GM12878 (cell line): ENCODE measurements around the gene TRIM39.

Experiments used
- EP300 ChIP-seq, 2 experiments: fragments of 150-350 bp in 1 of 2; IDR thresholded peaks; 2 replicates each; pipeline ENCODE4 v1.6.1; 2011 to 2012; ENCODE audit warnings: low read depth in 2 of 2, low read length in 2 of 2, borderline replicate concordance in 1 of 2, improper control_type of control experiment in 1 of 2, inconsistent platforms in 1 of 2; ENCODE audit not compliant: control insufficient read depth in 1 of 2
- EZH2 ChIP-seq: IDR thresholded peaks from 2 replicates; pipeline ENCODE4 v1.6.1; 2012; ENCODE audit warnings: low read depth, mild to moderate bottlenecking, control low read depth, inconsistent platforms, low read length, borderline replicate concordance; ENCODE audit not compliant: control insufficient read depth
- HDAC2 ChIP-seq: fragments of 200-600 bp; sonication (generic); IDR thresholded peaks from 2 replicates; pipeline ENCODE4 v1.6.1; 2017
- SUZ12 ChIP-seq: fragments of 200-600 bp; sonication (generic); IDR thresholded peaks from one replicate; pipeline ENCODE4 v1.6.1; 2018; ENCODE audit warnings: antibody characterized with exemption, mild to moderate bottlenecking; ENCODE audit not compliant: unreplicated experiment
- TF ChIP-seq, protein P1 (sequence below), 3 experiments: IDR thresholded peaks in 2 of 3; conservative IDR thresholded peaks in 1 of 3; 2 replicates each; pipeline ENCODE4 v1.5.1; 2011; ENCODE audit warnings: low read depth in 3 of 3, low read length in 3 of 3, mild to moderate bottlenecking in 3 of 3, control low read depth in 2 of 3, moderate library complexity in 2 of 3, inconsistent platforms in 1 of 3, mixed read lengths in 1 of 3; ENCODE audit not compliant: control insufficient read depth in 2 of 3, insufficient read depth in 1 of 3; ENCODE audit errors: extremely low read depth in 1 of 3
- TF ChIP-seq, protein P2 (sequence below): fragments of 450-650 bp; formaldehyde crosslinking; IDR thresholded peaks from 2 replicates; pipeline ENCODE4 v1.4.0; 2020; ENCODE audit warnings: mild to moderate bottlenecking, moderate library complexity
- TF ChIP-seq, protein P3 (sequence below): IDR thresholded peaks from 2 replicates; pipeline ENCODE4 v1.6.1; 2011; ENCODE audit warnings: borderline replicate concordance, low read depth, mild to moderate bottlenecking, moderate library complexity, low read length; ENCODE audit not compliant: insufficient read depth, poor library complexity, severe bottlenecking

DNA sequence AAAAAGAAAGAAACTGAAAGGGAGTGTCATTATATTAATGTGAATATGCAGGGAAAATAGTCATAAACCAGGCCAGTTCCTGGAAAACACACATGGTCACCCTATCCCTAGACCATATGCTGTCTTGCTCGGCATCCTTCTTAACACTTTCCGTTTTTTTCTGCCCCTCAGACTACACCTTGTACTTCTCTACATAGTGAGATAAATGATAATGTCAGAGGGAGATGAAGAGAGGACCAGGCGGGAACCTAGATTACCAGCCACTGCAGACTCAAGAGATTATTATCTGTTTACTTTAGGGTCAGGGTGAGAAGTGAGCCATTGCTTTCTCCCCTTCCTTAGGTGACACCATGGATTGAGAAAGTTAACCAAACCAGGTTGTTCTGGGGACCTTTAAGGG lies 14.5 kb downstream of the TRIM39 start:
- TF ChIP-seq, protein P1, sequence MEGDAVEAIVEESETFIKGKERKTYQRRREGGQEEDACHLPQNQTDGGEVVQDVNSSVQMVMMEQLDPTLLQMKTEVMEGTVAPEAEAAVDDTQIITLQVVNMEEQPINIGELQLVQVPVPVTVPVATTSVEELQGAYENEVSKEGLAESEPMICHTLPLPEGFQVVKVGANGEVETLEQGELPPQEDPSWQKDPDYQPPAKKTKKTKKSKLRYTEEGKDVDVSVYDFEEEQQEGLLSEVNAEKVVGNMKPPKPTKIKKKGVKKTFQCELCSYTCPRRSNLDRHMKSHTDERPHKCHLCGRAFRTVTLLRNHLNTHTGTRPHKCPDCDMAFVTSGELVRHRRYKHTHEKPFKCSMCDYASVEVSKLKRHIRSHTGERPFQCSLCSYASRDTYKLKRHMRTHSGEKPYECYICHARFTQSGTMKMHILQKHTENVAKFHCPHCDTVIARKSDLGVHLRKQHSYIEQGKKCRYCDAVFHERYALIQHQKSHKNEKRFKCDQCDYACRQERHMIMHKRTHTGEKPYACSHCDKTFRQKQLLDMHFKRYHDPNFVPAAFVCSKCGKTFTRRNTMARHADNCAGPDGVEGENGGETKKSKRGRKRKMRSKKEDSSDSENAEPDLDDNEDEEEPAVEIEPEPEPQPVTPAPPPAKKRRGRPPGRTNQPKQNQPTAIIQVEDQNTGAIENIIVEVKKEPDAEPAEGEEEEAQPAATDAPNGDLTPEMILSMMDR (IDR thresholded peaks at IDR 0.05 in 2 of 3, conservative IDR thresholded peaks at IDR 0.05 in 1 of 3; ENCODE audit: control insufficient read depth in 2 of 3, extremely low read depth in 1 of 3, insufficient read depth in 1 of 3, low read depth in 3 of 3, low read length in 3 of 3) = no peak
- no peak for TF ChIP-seq EP300 (IDR thresholded peaks at IDR 0.05; ENCODE audit: borderline replicate concordance in 1 of 2, control insufficient read depth in 1 of 2, low read depth in 2 of 2, low read length in 2 of 2)
- TF ChIP-seq SUZ12 = no peak
- TF ChIP-seq EZH2 = no peak
- no peak for TF ChIP-seq HDAC2
- TF ChIP-seq, protein P2, sequence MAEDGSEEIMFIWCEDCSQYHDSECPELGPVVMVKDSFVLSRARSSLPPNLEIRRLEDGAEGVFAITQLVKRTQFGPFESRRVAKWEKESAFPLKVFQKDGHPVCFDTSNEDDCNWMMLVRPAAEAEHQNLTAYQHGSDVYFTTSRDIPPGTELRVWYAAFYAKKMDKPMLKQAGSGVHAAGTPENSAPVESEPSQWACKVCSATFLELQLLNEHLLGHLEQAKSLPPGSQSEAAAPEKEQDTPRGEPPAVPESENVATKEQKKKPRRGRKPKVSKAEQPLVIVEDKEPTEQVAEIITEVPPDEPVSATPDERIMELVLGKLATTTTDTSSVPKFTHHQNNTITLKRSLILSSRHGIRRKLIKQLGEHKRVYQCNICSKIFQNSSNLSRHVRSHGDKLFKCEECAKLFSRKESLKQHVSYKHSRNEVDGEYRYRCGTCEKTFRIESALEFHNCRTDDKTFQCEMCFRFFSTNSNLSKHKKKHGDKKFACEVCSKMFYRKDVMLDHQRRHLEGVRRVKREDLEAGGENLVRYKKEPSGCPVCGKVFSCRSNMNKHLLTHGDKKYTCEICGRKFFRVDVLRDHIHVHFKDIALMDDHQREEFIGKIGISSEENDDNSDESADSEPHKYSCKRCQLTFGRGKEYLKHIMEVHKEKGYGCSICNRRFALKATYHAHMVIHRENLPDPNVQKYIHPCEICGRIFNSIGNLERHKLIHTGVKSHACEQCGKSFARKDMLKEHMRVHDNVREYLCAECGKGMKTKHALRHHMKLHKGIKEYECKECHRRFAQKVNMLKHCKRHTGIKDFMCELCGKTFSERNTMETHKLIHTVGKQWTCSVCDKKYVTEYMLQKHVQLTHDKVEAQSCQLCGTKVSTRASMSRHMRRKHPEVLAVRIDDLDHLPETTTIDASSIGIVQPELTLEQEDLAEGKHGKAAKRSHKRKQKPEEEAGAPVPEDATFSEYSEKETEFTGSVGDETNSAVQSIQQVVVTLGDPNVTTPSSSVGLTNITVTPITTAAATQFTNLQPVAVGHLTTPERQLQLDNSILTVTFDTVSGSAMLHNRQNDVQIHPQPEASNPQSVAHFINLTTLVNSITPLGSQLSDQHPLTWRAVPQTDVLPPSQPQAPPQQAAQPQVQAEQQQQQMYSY (CRISPR knock-in tag) = no peak
- TF ChIP-seq, protein P3, sequence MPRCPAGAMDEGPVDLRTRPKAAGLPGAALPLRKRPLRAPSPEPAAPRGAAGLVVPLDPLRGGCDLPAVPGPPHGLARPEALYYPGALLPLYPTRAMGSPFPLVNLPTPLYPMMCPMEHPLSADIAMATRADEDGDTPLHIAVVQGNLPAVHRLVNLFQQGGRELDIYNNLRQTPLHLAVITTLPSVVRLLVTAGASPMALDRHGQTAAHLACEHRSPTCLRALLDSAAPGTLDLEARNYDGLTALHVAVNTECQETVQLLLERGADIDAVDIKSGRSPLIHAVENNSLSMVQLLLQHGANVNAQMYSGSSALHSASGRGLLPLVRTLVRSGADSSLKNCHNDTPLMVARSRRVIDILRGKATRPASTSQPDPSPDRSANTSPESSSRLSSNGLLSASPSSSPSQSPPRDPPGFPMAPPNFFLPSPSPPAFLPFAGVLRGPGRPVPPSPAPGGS = no peak
